Measurements from ENCODE around the gene RILPL2. TPM values are rescaled to one million over a fixed set of nuclear protein-coding genes. Genes with fewer than 3 reads are reported as not detected.

RILPL2 gene
- total and polyA plus RNA-seq, 9 of the 15 experiments (the other 6 are each of a cell fraction or from before 2014, with no cell fraction given): 0.61 to 5.8 (median 4.3) TPM

GRCh38 chr12:123384318-123384993, 52.0 kb downstream of the RILPL2 start (continued):
- TF ChIP-seq AFF1 (IDR thresholded peaks at IDR 0.05; ENCODE audit: low read depth in 1 of 2, partially characterized antibody in 2 of 2) (peak in 1 of 2 experiments; percentile 29), SAP30 (IDR thresholded peaks at IDR 0.05; ENCODE audit: borderline replicate concordance, insufficient read depth, low read depth, low read length, poor library complexity, severe bottlenecking) (peak; percentile 68), ZBTB1 (CRISPR knock-in tag; IDR thresholded peaks at IDR 0.05; ENCODE audit: borderline replicate concordance, low read depth) (peak; percentile 37; the same call in 1 of the 2 replicates), ZNF232 (CRISPR knock-in tag; IDR thresholded peaks at IDR 0.05) (0 out of 2 replicates have a peak, but pooled peaks have one; percentile 30), HLTF (IDR thresholded peaks at IDR 0.05) (0 out of 2 replicates have a peak, but pooled peaks have one; percentile 11), SPI1 (IDR thresholded peaks at IDR 0.05; ENCODE audit: borderline replicate concordance, low read depth, low read length) (no peak), RBFOX2 (IDR thresholded peaks at IDR 0.05; ENCODE audit: low read depth, low read length) (peak; percentile 91), ZNF79 (CRISPR knock-in tag; IDR thresholded peaks at IDR 0.05; ENCODE audit: low read depth) (no peak), THRB (CRISPR knock-in tag; conservative IDR thresholded peaks at IDR 0.05) (peak; percentile 38; the same call in 1 of the 2 replicates), ZEB2 (IDR thresholded peaks at IDR 0.05) (0 out of 2 replicates have a peak, but pooled peaks have one; percentile 22), TEAD4 (IDR thresholded peaks at IDR 0.05; ENCODE audit: low read length) (no peak), TEAD4 (CRISPR knock-in tag; IDR thresholded peaks at IDR 0.05; ENCODE audit: borderline replicate concordance) (0 out of 2 replicates have a peak, but pooled peaks have one; percentile 69), IFI16 (CRISPR knock-in tag; IDR thresholded peaks at IDR 0.05) (no peak), FOXA3 (CRISPR knock-in tag; conservative IDR thresholded peaks at IDR 0.05 in 1 of 2, IDR thresholded peaks at IDR 0.05 in 1 of 2) (no peak), POLR2G (IDR thresholded peaks at IDR 0.05; ENCODE audit: low read depth, low read length) (peak; percentile 68), ZNF175 (CRISPR knock-in tag; IDR thresholded peaks at IDR 0.05; ENCODE audit: low read depth) (0 out of 2 replicates have a peak, but pooled peaks have one; percentile 46), BRD4 (IDR thresholded peaks at IDR 0.05) (peak; percentile 89), POLR2B (IDR thresholded peaks at IDR 0.05; ENCODE audit: low read depth, partially characterized antibody) (peak; percentile 0)

All from K562 (cell line).